HTERT RPE-1 (cell line): ENCODE results near the gene TESPA1.

Experiments
- in situ Hi-C: fragments of 300-500 bp; cut with MboI; formaldehyde crosslinking; loops from 4 replicates; pipeline ENCODE4 v1.14.3; 2020; ENCODE audit warnings: low sequenced_read_pairs

TESPA1 gene, protein sequence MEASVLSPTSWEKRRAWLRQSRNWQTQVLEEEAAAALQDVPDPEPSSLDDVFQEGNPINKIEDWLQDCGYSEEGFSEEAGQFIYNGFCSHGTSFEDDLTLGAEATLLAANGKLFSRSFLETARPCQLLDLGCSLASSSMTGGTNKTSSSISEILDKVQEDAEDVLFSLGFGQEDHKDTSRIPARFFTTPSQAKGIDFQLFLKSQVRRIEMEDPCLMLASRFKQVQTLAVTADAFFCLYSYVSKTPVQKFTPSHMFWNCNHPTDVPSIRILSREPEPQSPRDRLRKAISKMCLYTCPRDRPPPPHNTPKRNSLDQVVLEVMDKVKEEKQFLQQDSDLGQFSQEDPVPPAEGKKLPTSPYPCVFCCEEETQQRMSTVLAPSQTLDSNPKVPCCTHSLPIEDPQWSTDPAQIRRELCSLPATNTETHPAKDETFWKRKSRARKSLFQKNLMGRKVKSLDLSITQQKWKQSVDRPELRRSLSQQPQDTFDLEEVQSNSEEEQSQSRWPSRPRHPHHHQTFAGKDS

DNA sequence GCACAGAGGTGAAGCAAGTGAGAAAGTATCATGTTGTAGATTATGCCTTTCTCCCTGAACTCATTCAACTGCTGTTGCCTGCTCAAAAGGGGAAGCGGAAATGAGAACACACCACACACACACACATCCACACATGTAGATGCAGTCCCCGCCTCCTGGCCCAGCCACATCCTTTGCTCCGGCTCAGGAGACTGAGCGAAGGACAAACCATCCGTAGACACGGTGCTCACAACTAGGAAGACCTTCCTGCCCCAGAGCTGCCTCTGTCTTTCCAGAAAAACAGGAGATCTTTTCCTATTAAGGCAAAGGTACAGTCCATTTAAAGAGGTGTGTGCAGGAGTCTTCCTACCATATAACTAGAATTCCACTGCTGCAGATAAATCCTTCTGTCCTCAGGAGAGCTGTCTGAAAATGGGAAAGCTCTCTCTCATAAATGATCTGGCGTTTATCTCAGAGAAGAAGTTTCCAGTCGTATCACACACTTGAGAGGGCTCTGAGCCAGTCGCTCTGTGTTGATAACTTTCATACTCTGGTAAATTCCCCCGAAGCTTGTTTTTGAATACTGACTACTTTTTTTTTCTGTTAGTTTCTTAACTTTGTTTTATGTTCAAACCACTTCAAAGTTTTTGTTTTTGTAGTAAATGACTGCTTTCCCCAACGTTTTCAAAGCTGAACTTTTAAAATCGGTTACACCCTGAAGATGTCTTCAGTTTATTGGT lies at the start of gene TESPA1:
Gene TESPA1, minus strand, starts transcription at position 105 of the 719 bp plus-strand sequence. CDS start 10,200 bp downstream, outside the sequence.
- in situ Hi-C loops: no loop called here

DNA sequence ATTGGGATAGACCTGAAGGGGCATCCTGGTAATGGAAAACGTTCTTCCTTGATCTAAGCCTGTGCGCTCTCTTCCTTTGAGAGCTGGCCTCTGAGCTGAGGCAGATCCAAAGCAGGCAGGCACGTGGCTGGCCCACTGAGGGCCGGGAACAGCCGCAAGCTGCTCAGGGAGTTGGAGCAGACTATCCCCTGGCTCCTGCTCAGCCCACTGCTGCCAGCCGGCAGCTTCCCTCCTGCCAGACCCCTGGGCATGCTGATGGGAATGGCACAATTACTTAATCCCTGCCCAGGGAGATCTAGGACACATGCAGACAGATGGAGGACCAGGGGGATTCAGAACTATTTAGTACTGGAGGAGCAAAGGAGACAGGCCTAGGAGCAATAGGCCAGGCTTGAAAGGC lies 49.7 kb upstream of the TESPA1 start:
- in situ Hi-C loops: no loop called here

DNA sequence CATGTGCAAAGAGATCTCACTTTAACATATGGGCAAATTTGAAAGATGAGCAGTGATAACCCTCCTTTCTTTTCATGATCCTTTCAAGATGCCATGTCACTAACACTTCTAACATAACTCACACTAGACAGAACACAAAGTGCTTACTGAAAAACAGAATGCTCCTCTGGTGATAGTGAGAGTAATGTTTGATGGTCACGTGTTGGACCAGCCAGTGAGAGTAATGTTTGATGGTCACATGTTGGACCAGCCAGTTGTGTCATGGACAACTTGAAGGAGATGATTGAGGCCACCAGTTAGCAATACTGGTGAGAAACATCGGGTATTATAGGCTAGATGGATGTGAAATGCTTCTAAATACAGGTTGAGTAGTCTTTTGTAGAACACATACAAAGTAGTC lies 40.9 kb upstream of the TESPA1 start:
- in situ Hi-C loops: no loop called here

GRCh38 chr12:55024575-55024974 lies 40.0 kb upstream of the TESPA1 start:
- in situ Hi-C loops: no loop called here

- in situ Hi-C loops: no loop called here
These were observed 35.2 kb upstream of the TESPA1 start, which contains the start of gene NEUROD4 for GRCh38 chr12:55019784-55020183. Gene NEUROD4, plus strand, starts transcription at chr12:55019974. Its CDS starts 6,466 bp downstream, at chr12:55026440.

- in situ Hi-C loops: no loop called here
These were observed 32.9 kb upstream of the TESPA1 start for GRCh38 chr12:55017416-55017925.

DNA sequence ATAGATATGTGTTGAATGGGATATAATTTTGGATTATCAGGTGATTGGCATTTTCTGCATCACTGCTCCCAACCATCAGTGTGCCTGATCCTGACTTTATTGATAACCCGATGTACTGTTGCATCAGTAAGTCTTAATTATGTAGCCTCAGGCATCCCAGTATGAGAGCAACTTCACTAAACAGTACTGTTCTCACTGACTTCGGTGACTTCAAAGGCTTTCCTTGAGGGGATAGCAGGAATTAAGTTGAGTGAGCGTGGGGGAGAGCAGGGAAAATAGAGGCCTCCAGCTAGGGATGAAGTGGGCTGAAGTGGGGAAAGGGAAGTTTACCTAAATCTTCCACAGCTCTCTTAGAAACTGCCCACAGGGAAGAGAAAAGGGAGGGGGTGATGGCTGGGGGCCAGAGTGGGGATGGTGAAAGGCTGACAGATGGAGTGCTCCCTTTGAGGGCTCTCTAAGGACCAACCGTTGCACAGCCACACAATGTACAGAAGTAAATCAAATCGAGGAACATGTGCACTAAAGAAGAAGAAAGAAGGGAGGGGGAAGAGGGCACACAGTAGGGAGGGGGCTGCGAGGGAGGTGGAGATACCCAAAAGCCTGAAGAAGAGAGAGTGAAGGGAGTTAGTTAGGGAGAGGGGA lies 24.5 kb upstream of the TESPA1 start:
- in situ Hi-C loops: no loop called here

- in situ Hi-C loops: no loop called here
These were observed 17.8 kb upstream of the TESPA1 start for GRCh38 chr12:55002355-55002754.

DNA sequence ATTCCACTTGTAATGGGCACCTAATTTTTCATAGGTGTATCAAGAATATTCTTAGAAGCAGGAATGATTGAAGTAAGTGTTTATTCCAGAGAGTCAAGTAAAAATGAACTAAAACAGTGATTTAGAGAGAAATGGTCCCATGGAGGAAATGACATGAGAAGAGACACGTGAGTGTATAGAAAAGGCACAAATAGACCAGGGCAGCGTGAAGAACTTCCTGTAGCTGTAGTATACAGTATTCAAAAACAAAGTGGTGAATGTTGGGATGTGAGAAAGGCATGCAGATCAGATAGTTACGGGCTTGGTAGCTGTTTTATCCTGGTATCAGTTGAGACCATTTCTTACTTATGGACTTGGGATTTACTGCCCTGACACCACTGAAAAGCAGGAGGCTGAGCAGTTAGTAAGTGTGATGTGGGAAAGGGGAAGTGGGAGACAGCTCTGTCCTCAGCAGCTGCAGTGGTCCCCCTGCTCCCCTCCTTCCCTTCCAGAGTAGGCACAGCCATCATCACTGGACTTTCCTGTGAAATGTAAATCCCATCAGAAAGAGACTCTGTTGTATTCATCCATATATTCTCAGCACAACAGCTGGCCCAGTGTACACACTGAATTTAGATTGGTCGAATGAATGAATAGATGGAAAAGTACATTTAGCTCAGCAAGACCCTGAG lies 16.8 kb upstream of the TESPA1 start:
- in situ Hi-C loops: no loop called here

GRCh38 chr12:54998958-54999510 lies 14.5 kb upstream of the TESPA1 start:
- in situ Hi-C loops: no loop called here

GRCh38 chr12:54997929-54998522 lies 13.5 kb upstream of the TESPA1 start:
- in situ Hi-C loops: no loop called here

- in situ Hi-C loops: no loop called here
These were observed 11.6 kb upstream of the TESPA1 start for GRCh38 chr12:54996205-54996604.

GRCh38 chr12:54993181-54993835 lies 8.7 kb upstream of the TESPA1 start:
- in situ Hi-C loops: no loop called here

- in situ Hi-C loops: no loop called here
These were observed 7.4 kb upstream of the TESPA1 start for GRCh38 chr12:54991991-54992375.

DNA sequence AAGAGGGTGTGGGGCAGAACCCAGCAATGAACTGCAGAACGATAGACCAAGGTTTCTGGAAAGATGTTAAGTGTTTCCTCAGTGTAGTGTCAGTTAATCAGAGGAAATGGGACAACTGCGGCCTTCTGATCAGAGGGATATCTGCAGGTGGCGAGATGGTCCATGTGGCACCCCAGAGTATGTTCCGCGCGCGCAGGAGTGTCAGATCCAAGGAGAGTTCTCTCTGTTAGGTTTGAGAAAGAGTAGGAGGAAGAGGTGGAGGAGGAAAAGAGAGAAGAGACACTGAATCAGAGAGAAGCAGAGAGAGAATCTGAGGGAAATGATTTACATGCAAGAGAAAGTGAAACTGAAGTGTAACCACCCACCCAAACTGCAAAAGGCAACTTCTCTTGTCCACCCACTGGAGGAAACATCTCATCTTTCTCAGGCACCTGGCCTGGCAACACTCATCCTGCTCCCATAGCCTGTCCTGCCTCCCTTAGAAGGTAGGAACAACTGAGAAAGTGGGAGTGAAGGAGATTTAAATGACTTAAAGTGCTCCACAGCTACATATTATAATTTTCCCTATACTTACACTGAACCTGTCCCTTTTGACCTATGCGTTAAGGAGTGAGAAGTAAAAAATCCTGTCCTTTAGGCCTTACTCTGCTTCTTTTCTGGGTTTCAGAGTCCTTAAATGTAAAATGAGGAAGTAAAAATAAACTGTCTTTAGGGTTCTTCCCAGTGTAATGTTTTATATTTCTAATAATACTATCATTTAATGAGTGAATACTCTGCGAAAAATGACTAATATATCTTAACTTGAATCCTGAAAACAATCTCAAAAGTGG lies 6.8 kb upstream of the TESPA1 start:
- in situ Hi-C loops: no loop called here

GRCh38 chr12:54989829-54990228 lies 5.3 kb upstream of the TESPA1 start:
- in situ Hi-C loops: no loop called here

DNA sequence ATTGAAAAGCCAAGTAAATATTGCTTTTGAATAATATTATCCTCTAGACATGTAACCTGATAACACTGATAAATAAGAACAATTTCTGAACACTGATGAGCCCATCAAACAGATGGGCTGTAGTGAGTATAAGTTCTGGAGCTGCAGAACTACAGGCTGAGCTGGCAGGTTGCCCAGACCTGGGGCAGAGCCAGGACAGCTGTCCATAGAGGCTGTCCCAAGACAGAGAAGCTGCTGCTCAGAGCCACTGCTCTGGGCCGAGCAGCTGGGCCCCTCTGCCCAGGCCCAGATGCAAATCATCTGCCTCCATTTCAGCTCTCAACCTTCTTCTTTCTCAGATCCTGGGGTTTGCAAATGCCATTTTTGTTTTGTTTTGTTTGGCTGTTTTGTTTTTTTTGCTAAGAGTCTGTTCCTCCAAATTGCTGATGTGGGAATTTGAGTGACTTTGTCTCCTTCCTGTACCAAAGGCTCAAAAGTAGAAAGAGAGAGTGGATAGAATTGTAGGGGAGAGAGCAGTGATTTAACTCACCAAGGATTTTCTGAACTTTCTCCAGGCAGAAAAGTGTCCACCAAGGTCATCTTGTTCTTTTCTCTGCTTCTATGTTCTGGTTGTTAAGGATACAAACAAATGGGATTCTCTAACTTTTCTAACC lies 4.0 kb upstream of the TESPA1 start:
- in situ Hi-C loops: no loop called here

DNA sequence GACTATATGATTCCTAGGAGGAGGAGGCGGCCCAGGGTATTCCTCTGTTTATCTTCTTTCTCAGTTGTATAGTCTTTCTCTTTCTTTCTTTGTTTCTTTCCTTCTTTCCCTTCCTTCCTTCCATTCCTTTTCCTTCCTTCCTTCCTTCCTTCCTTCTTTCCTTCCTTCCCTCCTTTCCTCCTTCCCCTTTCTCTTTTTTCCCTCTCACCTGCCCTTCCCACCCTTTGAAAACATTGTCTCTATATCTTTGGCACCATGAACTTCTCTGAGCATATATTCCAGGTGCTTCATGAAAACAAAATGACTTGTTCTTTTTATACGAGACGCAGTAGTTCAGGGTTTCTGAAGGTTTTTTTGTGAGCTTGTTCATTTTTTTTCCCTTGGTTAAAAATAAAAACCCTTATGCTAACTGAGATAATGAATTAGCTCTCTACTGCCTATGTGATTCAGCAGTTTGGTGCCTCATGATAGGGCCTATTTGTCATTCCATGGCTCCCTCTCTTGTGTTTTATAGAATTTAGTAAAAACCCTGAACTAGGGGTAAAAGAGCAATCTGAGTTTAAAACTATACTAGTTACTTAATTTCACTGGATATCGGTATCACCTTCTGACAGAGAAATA lies 3.2 kb upstream of the TESPA1 start:
- in situ Hi-C loops: no loop called here
